HG02981 (cell line): ENCODE data around the gene TMEM119.
"Not testable (repeated sequence)": the region's sequence is repeated elsewhere in the genome, so short reads cannot be mapped to it uniquely, and the experiment has no call there.

Experiments used
- ATAC-seq: cut with Tn5 transposase; IDR thresholded peaks from one replicate; pipeline ENCODE4 v1.9.1; 2021; ENCODE audit warnings: mild to moderate bottlenecking, moderate library complexity; ENCODE audit not compliant: unreplicated experiment

TMEM119 gene

GRCh38 chr12:108570743-108571608 is 26.9 kb downstream of the TMEM119 start:
- ATAC-seq: no peak

DNA sequence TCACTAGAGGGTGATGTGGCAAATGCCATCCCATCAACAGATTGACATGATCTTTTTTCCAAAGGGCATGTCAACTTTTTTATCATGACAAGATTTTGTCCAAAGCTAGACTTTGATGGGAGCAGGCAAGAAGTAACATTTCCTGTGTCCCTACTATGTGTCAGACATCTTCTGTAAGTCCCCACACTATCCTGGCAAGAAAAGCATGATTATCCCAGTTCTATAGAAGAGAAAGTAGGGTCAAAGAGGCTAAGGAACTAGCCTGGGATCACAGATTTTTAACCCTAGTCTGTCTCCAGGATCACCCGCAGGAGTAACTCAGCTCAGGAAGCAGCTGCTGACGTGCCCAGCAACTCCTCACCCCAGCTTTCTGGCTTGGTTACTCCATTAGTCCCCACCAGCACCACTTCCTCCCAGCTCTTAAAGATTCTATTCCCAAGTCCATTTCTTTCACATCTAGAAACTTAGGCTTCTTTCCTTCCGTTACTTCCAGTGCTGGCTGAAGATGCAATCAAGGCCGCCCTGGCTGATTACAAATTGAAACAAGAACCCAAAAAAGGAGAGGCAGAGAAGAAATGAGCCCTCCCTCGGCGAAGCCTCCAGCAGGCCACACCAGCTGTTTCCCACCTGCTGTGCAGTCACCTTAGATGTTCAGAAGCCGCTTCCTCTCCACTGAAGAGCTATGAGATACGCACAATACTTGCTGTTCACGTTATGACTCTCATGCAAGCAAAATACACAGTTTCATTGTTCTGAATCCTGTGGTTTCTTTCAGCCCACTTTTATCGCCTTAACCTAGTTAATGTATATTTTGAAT is 29.3 kb downstream of the TMEM119 start:
- peak; percentile 73 for ATAC-seq

DNA sequence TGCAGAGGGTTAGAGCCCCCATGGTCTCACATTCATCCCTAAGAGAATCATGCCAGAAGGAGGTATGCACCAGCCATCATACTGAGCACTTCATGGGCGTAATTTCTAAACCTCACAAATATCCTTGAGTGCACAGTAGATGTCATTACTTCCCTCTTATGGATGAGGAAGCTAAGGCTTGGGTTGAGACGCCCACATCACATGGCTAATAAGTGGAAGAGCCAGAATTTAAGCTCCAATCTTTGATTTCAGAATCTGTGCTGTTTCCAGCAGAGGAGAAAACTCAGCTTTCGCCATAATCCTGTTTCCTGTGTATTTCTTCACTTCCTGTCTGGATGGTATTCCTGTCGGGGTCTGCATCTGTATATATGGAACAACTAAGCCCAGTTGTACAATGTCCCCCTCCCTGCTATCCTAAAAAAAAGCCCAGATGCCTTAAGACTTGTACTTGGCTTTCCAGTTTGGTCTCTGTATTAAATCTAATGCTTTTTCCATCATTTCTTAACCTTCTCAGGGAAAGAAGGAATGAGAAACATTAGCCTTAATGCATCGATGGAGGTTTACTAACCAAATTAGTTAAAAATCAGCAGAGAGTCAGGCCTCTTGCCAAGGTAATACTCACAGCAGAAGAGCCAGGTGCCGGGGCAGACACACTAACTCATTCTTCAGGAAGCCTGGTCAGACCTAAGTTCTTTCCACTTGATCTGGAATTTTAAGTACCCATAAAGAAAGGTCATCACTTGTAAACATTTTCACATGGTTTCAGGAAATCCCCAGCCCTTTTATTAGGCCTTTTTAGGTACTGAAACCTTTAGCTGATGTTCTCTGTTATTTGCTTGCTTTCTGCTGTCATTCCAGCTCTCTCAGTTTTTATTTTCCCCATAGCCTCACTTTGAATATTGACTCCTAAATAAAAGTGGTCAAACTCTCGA is 30.2 kb downstream of the TMEM119 start:
- ATAC-seq: no peak

- no peak for ATAC-seq
Measured at GRCh38 chr12:108566452-108566851, 31.4 kb downstream of the TMEM119 start.

- ATAC-seq: no peak
Measured at GRCh38 chr12:108565976-108566375, 31.9 kb downstream of the TMEM119 start.

- ATAC-seq: no peak
Measured at GRCh38 chr12:108565146-108565545, 32.7 kb downstream of the TMEM119 start.

DNA sequence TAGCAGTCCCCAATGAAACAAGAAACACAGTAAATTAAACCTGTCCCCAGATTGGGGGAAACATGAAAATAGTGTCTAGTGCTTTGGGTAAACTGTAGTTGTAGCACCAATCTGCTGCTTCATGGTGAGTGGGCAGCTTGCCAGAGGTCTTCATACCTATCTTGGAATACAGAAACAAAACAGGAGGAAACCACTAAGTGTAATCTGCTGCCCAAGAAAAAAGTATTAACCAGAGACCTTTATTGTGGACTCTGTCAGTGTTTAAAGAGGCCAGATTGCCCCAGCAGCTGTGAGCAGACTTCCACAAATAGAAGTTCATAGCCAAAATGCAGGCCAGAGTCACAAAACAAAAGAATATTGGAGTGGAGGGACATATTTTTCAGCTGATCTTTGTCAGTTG is 33.2 kb downstream of the TMEM119 start:
- ATAC-seq: no peak

GRCh38 chr12:108563804-108564151 is 34.1 kb downstream of the TMEM119 start:
- no peak for ATAC-seq

DNA sequence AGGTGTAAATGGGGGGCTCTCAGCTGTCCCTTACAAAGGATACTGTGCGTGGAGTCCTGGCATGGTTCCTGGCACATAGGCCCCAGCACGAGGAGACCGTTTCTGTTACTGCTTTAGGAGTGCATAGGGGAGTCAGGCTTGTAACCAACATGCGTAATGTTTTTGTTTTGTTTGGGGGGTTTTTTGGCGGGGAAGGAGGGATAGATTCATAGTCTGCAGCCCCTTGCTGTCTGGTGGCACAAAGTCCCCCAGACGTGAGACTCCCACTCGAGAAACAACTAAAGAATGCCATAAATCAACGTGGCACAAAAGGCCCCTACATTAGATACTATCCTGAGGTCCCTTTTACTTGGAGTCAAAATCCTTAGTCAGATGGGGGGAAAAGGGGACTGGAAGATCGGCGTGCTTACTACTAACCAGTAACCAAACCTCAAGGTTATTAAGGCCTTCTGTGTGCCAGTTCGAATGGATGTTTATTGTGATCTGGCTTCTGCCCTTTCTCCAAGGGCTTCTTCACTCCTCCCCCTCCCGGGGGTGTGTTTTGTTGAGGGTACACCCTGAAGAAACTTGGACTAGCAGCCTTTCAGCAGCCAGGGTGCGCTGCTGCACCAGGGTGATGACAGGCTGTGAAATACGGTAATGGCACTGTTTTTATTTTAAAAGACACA is 34.6 kb downstream of the TMEM119 start:
- peak; percentile 24 for ATAC-seq

DNA sequence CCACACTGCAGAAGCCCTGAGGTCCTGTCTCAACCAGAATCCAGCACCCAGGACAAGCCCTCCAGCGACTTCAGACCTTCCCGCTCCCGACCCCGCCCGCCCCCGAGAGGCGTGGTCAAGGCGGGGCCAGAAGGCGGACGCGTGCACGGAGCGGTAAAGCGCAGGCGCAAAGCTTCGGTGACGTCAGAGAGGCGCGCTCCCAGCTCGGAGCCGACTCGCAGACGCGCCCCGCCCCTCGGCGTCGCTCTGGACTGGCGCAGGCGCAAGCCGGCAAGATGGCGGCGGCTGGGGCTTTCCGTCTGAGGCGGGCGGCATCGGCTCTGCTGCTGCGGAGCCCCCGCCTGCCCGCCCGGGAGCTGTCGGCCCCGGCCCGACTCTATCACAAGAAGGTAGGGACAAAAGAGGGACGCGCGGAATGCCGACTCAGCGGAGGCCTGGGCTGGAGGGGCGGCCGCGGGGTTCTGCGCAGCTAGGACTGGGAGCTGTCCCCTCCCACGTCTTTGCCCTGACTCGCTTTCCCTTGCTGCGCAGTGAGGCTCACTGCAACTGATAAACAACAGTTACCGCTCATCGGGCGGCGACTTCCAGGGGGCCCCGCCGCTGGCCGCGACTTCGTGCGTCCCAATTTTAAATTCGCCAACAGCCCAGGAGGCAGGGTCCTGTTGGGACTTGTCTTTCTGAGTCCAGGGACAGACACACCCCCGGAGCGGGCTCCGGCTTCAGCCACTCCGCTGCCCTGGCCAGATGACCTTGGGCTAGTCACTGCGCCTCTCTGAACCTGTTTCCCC is 35.3 kb downstream of the TMEM119 start, which contains the start of gene ISCU:
ISCU (plus strand) TSS at position 249 of the 788 bp plus-strand sequence; CDS start at position 276, 27 bp downstream.
- ATAC-seq: peak; percentile 51

DNA sequence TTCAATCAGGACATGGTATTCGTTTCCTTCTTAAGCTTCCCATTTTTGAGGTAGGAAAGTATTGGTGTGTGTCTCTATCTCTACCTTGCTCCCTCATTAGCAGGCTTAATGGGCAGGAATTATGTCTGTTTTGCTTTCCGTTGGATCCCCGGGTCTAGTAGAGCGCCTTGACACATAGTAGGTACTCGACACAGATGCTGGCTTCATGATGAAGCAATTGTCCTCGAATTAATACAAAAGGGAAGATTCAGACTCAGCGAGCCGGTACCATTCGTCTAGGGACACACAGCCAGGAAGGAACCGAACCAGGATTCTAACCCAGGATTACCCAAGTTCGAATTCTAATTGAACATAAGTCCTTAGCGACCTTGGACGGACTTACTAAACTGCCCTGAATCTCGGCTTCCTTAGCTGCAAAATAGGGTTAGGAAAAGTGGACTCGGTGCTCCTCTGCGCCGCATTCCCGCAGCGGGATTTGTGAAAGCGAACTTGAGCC is 36.0 kb downstream of the TMEM119 start:
- no peak for ATAC-seq

- peak; percentile 34 for ATAC-seq
Measured at GRCh38 chr12:108560752-108561719, 36.8 kb downstream of the TMEM119 start, which contains the start of gene SART3. Gene SART3 (minus strand): TSS chr12:108561173. CDS start chr12:108561154, 19 bp downstream.

DNA sequence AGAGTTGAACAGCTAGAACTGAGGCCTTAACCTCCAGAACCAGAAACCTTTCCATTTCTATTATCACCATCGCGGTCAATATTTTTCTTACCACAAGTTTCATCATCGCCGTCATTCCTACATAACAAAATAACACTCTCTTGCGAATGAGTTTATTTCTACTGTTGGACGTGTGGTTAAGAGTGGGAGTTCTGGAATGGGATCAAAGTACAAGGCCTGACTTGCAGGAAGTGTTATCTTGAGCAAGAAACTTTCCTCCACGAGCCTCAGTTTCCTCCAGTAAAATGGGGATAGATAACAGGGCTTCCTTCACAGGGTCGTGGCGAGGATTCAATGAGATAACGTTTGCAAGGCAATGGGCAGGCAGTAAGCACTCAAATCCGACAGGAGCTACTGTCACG is 37.6 kb downstream of the TMEM119 start:
- ATAC-seq: no peak

- ATAC-seq: no peak
Measured at GRCh38 chr12:108559748-108560147, 38.1 kb downstream of the TMEM119 start.

- no peak for ATAC-seq
Measured at GRCh38 chr12:108559007-108559655, 38.8 kb downstream of the TMEM119 start.

- not testable (repeated sequence) for ATAC-seq
Measured at GRCh38 chr12:108555383-108555782, 42.5 kb downstream of the TMEM119 start.

- no peak for ATAC-seq
Measured at GRCh38 chr12:108553799-108554198, 44.1 kb downstream of the TMEM119 start.
